GM23338 (cell line): ENCODE measurements around the gene FAM171A1. TPM values are rescaled to one million over a fixed set of nuclear protein-coding genes. Genes with fewer than 3 reads are reported as not detected.
A peak's percentile ranks its signal among the peaks of the same experiment; 100 is the strongest.
"Not testable (repeated sequence)": the region's sequence is repeated elsewhere in the genome, so short reads cannot be mapped to it uniquely, and the experiment has no call there.

Experiments
- ATAC-seq: fragments of 200-7000 bp; cut with Tn5 transposase; 3 replicates; pipeline ENCODE4 v1.9.1; 2020
- DNase-seq: peaks from one replicate; pipeline ENCODE4 v3.0.0-alpha.2; 2015; ENCODE audit warnings: low spot score
- H2AFZ ChIP-seq: fragments of 200-600 bp; sonication (generic); 2 replicates; pipeline ENCODE4 v1.8.0; 2016; ENCODE audit warnings: antibody characterized with exemption, mild to moderate bottlenecking, moderate library complexity
- H3F3A ChIP-seq: fragments of 200-600 bp; sonication (generic); replicated peaks from 2 replicates; pipeline ENCODE4 v1.8.0; 2017; ENCODE audit warnings: antibody characterized with exemption, mixed run types, low read depth
- H3K27ac ChIP-seq: fragments of 200-600 bp; sonication (generic); 2 replicates; pipeline ENCODE4 v1.6.1; 2016; ENCODE audit warnings: low read depth
- H3K27me3 ChIP-seq: fragments of 200-600 bp; sonication (generic); 2 replicates; pipeline ENCODE4 v1.8.0; 2016; ENCODE audit warnings: mild to moderate bottlenecking, mixed run types, moderate library complexity; ENCODE audit not compliant: insufficient read depth
- H3K36me3 ChIP-seq: fragments of 200-600 bp; sonication (generic); 2 replicates; pipeline ENCODE4 v1.8.0; 2016; ENCODE audit warnings: mild to moderate bottlenecking; ENCODE audit not compliant: insufficient read depth
- H3K4me1 ChIP-seq: fragments of 200-600 bp; sonication (generic); 2 replicates; pipeline ENCODE4 v1.8.0; 2016; ENCODE audit warnings: mild to moderate bottlenecking, moderate library complexity; ENCODE audit not compliant: insufficient read depth
- H3K4me2 ChIP-seq: fragments of 200-600 bp; sonication (generic); 2 replicates; pipeline ENCODE4 v1.7.1; 2017; ENCODE audit warnings: mixed run types
- H3K4me3 ChIP-seq: fragments of 200-600 bp; sonication (generic); 2 replicates; pipeline ENCODE4 v1.6.1; 2016; ENCODE audit warnings: mixed run types
- H3K79me2 ChIP-seq: fragments of 200-600 bp; sonication (generic); replicated peaks from 2 replicates; pipeline ENCODE4 v1.8.0; 2017; ENCODE audit warnings: mild to moderate bottlenecking; ENCODE audit not compliant: insufficient read depth
- H3K9me2 ChIP-seq: fragments of 200-600 bp; sonication (generic); 2 replicates; pipeline ENCODE4 v1.8.0; 2017; ENCODE audit not compliant: insufficient read depth
- H4K20me1 ChIP-seq: fragments of 200-600 bp; sonication (generic); replicated peaks from 2 replicates; pipeline ENCODE4 v1.8.0; 2017; ENCODE audit warnings: mild to moderate bottlenecking; ENCODE audit not compliant: insufficient read depth
- H3K27ac Mint-ChIP-seq: 2 replicates; pipeline ENCODE4 v1.8.0; 2020; ENCODE audit warnings: inconsistent platforms, mild to moderate bottlenecking, moderate library complexity, mixed read lengths
- H3K27me3 Mint-ChIP-seq: 3 replicates; pipeline ENCODE4 v1.8.0; 2022; ENCODE audit warnings: low read depth, mild to moderate bottlenecking, moderate library complexity, mixed read lengths, inconsistent platforms; ENCODE audit not compliant: insufficient read depth, poor library complexity
- H3K36me3 Mint-ChIP-seq: 3 replicates; pipeline ENCODE4 v1.8.0; 2021; ENCODE audit warnings: low read depth, mild to moderate bottlenecking, inconsistent platforms, moderate library complexity, mixed read lengths
- H3K4me1 Mint-ChIP-seq: 3 replicates; pipeline ENCODE4 v1.8.0; 2020; ENCODE audit warnings: mild to moderate bottlenecking, inconsistent platforms, mixed read lengths
- H3K4me3 Mint-ChIP-seq: 3 replicates; pipeline ENCODE4 v1.8.0; 2021; ENCODE audit warnings: moderate library complexity, mild to moderate bottlenecking, inconsistent platforms, mixed read lengths
- H3K9me3 Mint-ChIP-seq: 3 replicates; pipeline ENCODE4 v1.8.0; 2020; ENCODE audit warnings: moderate library complexity, mild to moderate bottlenecking, inconsistent platforms, mixed read lengths
- EZH2 ChIP-seq: fragments of 200-600 bp; sonication (generic); IDR thresholded peaks from one replicate; pipeline ENCODE4 v1.8.0; 2017; ENCODE audit warnings: antibody characterized with exemption, mild to moderate bottlenecking, low read depth; ENCODE audit not compliant: unreplicated experiment
- JUNB ChIP-seq: IDR thresholded peaks from one replicate; pipeline ENCODE4 v1.6.1; 2016; ENCODE audit warnings: antibody characterized with exemption; ENCODE audit not compliant: unreplicated experiment
- NANOG ChIP-seq: IDR thresholded peaks from 2 replicates; pipeline ENCODE4 v1.6.1; 2016; ENCODE audit warnings: antibody characterized with exemption, borderline replicate concordance
- REST ChIP-seq: IDR thresholded peaks from one replicate; pipeline ENCODE4 v1.6.1; 2018; ENCODE audit warnings: antibody characterized with exemption; ENCODE audit not compliant: unreplicated experiment
- STAT1 ChIP-seq: IDR thresholded peaks from one replicate; pipeline ENCODE4 v1.6.1; 2016; ENCODE audit warnings: antibody characterized with exemption; ENCODE audit not compliant: unreplicated experiment
- ZNF331 ChIP-seq: fragments of 250-450 bp; sonication (Bioruptor Pico); IDR thresholded peaks from 2 replicates; pipeline ENCODE4 v1.5.0; 2020; ENCODE audit warnings: low read depth, mild to moderate bottlenecking, moderate library complexity
- ZNF462 ChIP-seq: fragments of 250-450 bp; sonication (Bioruptor Pico); IDR thresholded peaks from 2 replicates; pipeline ENCODE4 v1.5.0; 2020; ENCODE audit warnings: mild to moderate bottlenecking, moderate library complexity
- polyA plus RNA-seq: library from polyadenylated mRNA; unstranded; fragments of >200 nt; fragmentation: Nextera tagmentation; extraction: Ambion mirVana; gene quantifications from 2 replicates; pipeline ENCODE4 v1.2.1, GENCODE V29; 2016
- total RNA-seq: library from RNA; depleted of rRNA; stranded (reverse); fragments of >200 nt; shearing (Covaris generic); gene quantifications from 2 replicates; pipeline ENCODE4 v1.2.3, GENCODE V29; 2014

Gene FAM171A1
- total and polyA plus RNA-seq, 2 experiments from 2014 or later = 11.3 to 32.2 TPM

- peak overlapping the region; percentile 11; the same call in 1 of the 2 replicates for H3K4me2 ChIP-seq
- H4K20me1 ChIP-seq = no peaks in the 10 kb centered on the region
- no peak for DNase-seq
- no peak overlapping the region for H3K27ac ChIP-seq
- H3K27me3 ChIP-seq = no peaks in the 10 kb centered on the region
- H3K36me3 Mint-ChIP-seq = no peaks in the 10 kb centered on the region
- no peak overlapping the region for H3K4me3 ChIP-seq
- no peak for ATAC-seq
- H3K79me2 ChIP-seq = no peaks in the 10 kb centered on the region
- H3K9me3 Mint-ChIP-seq = peaks cover 4% of the 10 kb centered on the region; the same call in 2 of the 3 replicates
- H3F3A ChIP-seq = no peaks in the 10 kb centered on the region
- TF ChIP-seq STAT1 (no peak), REST (no peak), NANOG (no peak), ZNF331 (CRISPR knock-in tag) (no peak)
- no peak overlapping the region for H3K27ac Mint-ChIP-seq
- peaks cover 8% of the 10 kb centered on the region; the same call in 2 of the 3 replicates for H3K4me1 Mint-ChIP-seq
- H3K4me3 Mint-ChIP-seq = no peak overlapping the region
- H3K4me1 ChIP-seq = no peaks in the 10 kb centered on the region
- H3K36me3 ChIP-seq = no peaks in the 10 kb centered on the region
- H2AFZ ChIP-seq = no peak overlapping the region
- H3K9me2 ChIP-seq = no peaks in the 10 kb centered on the region
- peaks cover 2% of the 10 kb centered on the region for H3K27me3 Mint-ChIP-seq
These were observed 30.3 kb upstream of the FAM171A1 start for GRCh38 chr10:15401382-15401781.

- not testable (repeated sequence) for H3K27ac Mint-ChIP-seq, H3K27me3 Mint-ChIP-seq, H3K4me1 Mint-ChIP-seq, H3K27ac ChIP-seq, ATAC-seq, H3K27me3 ChIP-seq, H3K4me2 ChIP-seq, H3K9me3 Mint-ChIP-seq, H3K36me3 ChIP-seq, H3K79me2 ChIP-seq, H3F3A ChIP-seq, H3K36me3 Mint-ChIP-seq, H3K4me3 ChIP-seq, H3K4me1 ChIP-seq, H3K4me3 Mint-ChIP-seq, H2AFZ ChIP-seq, H3K9me2 ChIP-seq, DNase-seq, H4K20me1 ChIP-seq
These were observed 29.4 kb upstream of the FAM171A1 start for GRCh38 chr10:15400461-15400860.

- Histone ChIP-seq H4K20me1 (no peaks in the 10 kb centered on the region), H3K79me2 (no peaks in the 10 kb centered on the region), H3K4me3 (no peak overlapping the region), H3K4me2 (no peak overlapping the region), H3K27me3 (no peaks in the 10 kb centered on the region), H3F3A (no peaks in the 10 kb centered on the region), H3K36me3 (no peaks in the 10 kb centered on the region), H3K4me1 (no peaks in the 10 kb centered on the region), H3K27ac (no peak overlapping the region), H3K9me2 (no peaks in the 10 kb centered on the region), H2AFZ (no peak overlapping the region)
- no peaks in the 10 kb centered on the region for H3K9me3 Mint-ChIP-seq
- DNase-seq (no peak), ATAC-seq (no peak)
- H3K4me1 Mint-ChIP-seq = peaks cover 8% of the 10 kb centered on the region; the same call in 2 of the 3 replicates
- no peak overlapping the region for H3K4me3 Mint-ChIP-seq
- H3K27me3 Mint-ChIP-seq = peaks cover 2% of the 10 kb centered on the region
- H3K27ac Mint-ChIP-seq = no peak overlapping the region
- no peaks in the 10 kb centered on the region for H3K36me3 Mint-ChIP-seq
- no peak for TF ChIP-seq ZNF462 (CRISPR knock-in tag)
- TF ChIP-seq NANOG = no peak
- TF ChIP-seq JUNB = no peak
- TF ChIP-seq EZH2 = no peak
- no peak for TF ChIP-seq STAT1
These were observed 28.1 kb upstream of the FAM171A1 start for GRCh38 chr10:15399060-15399661.
